Smooth muscle cell (in vitro differentiated cells): ENCODE measurements around the gene EIF3I. TPM values are rescaled to one million over a fixed set of nuclear protein-coding genes. Genes with fewer than 3 reads are reported as not detected.

Source experiments
- DNase-seq: peaks from one replicate; lab custom pipeline; 2025; ENCODE audit not compliant: unreplicated experiment; lab: John Stamatoyannopoulos, UW
- H2AFZ ChIP-seq: fragments of 200-600 bp; sonication (generic); 2 replicates; pipeline ENCODE4 v1.6.0; 2016; ENCODE audit warnings: antibody characterized with exemption, low read depth, mild to moderate bottlenecking
- H3F3A ChIP-seq: fragments of 200-600 bp; sonication (generic); 2 replicates; pipeline ENCODE4 v1.6.0; 2017; ENCODE audit warnings: antibody characterized with exemption, low read depth
- H3K27ac ChIP-seq: fragments of 200-600 bp; sonication (generic); 2 replicates; pipeline ENCODE4 v1.5.1; 2016; ENCODE audit warnings: low read depth, mild to moderate bottlenecking
- H3K27me3 ChIP-seq: fragments of 200-600 bp; sonication (generic); 2 replicates; pipeline ENCODE4 v1.6.1; 2016; ENCODE audit warnings: low read depth, mild to moderate bottlenecking
- H3K36me3 ChIP-seq: fragments of 200-600 bp; sonication (generic); 2 replicates; pipeline ENCODE4 v1.5.1; 2016; ENCODE audit warnings: low read depth
- H3K4me1 ChIP-seq: fragments of 200-600 bp; sonication (generic); 2 replicates; pipeline ENCODE4 v1.5.1; 2016; ENCODE audit warnings: low read depth
- H3K4me2 ChIP-seq: fragments of 200-600 bp; sonication (generic); 2 replicates; pipeline ENCODE4 v1.6.0; 2016; ENCODE audit warnings: mild to moderate bottlenecking
- H3K4me3 ChIP-seq: fragments of 200-600 bp; sonication (generic); 2 replicates; pipeline ENCODE4 v1.5.1; 2016; ENCODE audit warnings: mild to moderate bottlenecking
- H3K79me2 ChIP-seq: fragments of 200-600 bp; sonication (generic); 2 replicates; pipeline ENCODE4 v1.6.0; 2016; ENCODE audit warnings: low read depth, mild to moderate bottlenecking
- H3K9ac ChIP-seq: fragments of 200-600 bp; sonication (generic); 2 replicates; pipeline ENCODE4 v1.6.0; 2016; ENCODE audit warnings: low read depth
- H3K9me3 ChIP-seq: fragments of 200-600 bp; sonication (generic); replicated peaks from 2 replicates; pipeline ENCODE4 v1.5.1; 2016; ENCODE audit warnings: low read depth
- H4K20me1 ChIP-seq: fragments of 200-600 bp; sonication (generic); 2 replicates; pipeline ENCODE4 v1.6.0; 2016; ENCODE audit warnings: low read depth
- CTCF ChIP-seq: fragments of 200-600 bp; sonication (generic); IDR thresholded peaks from 2 replicates; pipeline ENCODE4 v1.5.1; 2017; ENCODE audit warnings: borderline replicate concordance, mild to moderate bottlenecking, antibody characterized with exemption; ENCODE audit not compliant: insufficient read depth, poor library complexity, severe bottlenecking
- WGBS: methylation state at CpG from one replicate; pipeline ENCODE4 v1.1.7; 2016; ENCODE audit warnings: low lambda C conversion rate; 5-methylcytosine and 5-hydroxymethylcytosine counted together
- polyA plus RNA-seq: library from polyadenylated mRNA; unstranded; fragments of >200 nt; fragmentation: Nextera tagmentation; extraction: Ambion mirVana; gene quantifications from 2 replicates; pipeline ENCODE4 v1.2.1, GENCODE V29; 2016
- total RNA-seq: library from RNA; depleted of rRNA; stranded (reverse); fragments of >200 nt; gene quantifications from 2 replicates; pipeline ENCODE4 v1.2.3, GENCODE V29; 2014

Gene EIF3I
- total and polyA plus RNA-seq, 2 experiments from 2014 or later, result 240 to 250 TPM

- Histone ChIP-seq H3K9me3 (no peaks in the 10 kb centered on the region), H4K20me1 (no peaks in the 10 kb centered on the region), H3K79me2 (no peaks in the 10 kb centered on the region), H3K27ac (no peak overlapping the region), H3K36me3 (no peaks in the 10 kb centered on the region), H2AFZ (no peak overlapping the region), H3K4me3 (no peak overlapping the region), H3F3A (no peaks in the 10 kb centered on the region), H3K4me1 (peaks cover 5% of the 10 kb centered on the region), H3K27me3 (no peaks in the 10 kb centered on the region), H3K4me2 (no peak overlapping the region), H3K9ac (no peak overlapping the region)
- 88% methylated on average over 5 of the region's 7 CpGs for WGBS
- no peak for TF ChIP-seq CTCF
- no peak for DNase-seq
Measured at GRCh38 chr1:32272557-32273390, 50.6 kb downstream of the EIF3I start.

GRCh38 chr1:32273391-32274208 lies 51.4 kb downstream of the EIF3I start:
- no peak for TF ChIP-seq CTCF
- Histone ChIP-seq H3K4me3 (no peak overlapping the region), H3K9me3 (no peaks in the 10 kb centered on the region), H2AFZ (no peak overlapping the region), H3K27me3 (no peaks in the 10 kb centered on the region), H3K4me2 (no peak overlapping the region), H3K9ac (no peak overlapping the region), H3K36me3 (no peaks in the 10 kb centered on the region), H3K4me1 (peaks cover 5% of the 10 kb centered on the region), H4K20me1 (no peaks in the 10 kb centered on the region), H3K27ac (no peak overlapping the region), H3F3A (no peaks in the 10 kb centered on the region), H3K79me2 (no peaks in the 10 kb centered on the region)
- 50% methylated on average over 10 of the region's 10 CpGs for WGBS
- no peak for DNase-seq

GRCh38 chr1:32274646-32275340 lies 52.6 kb downstream of the EIF3I start:
- H3F3A ChIP-seq, result no peaks in the 10 kb centered on the region
- WGBS, result 81% methylated on average over 31 of the region's 31 CpGs
- no peaks in the 10 kb centered on the region for H4K20me1 ChIP-seq
- TF ChIP-seq CTCF, result no peak
- no peak overlapping the region for H3K4me3 ChIP-seq
- no peaks in the 10 kb centered on the region for H3K79me2 ChIP-seq
- H3K4me2 ChIP-seq, result no peak overlapping the region
- H3K4me1 ChIP-seq, result peaks cover 5% of the 10 kb centered on the region
- H3K27ac ChIP-seq, result no peak overlapping the region
- no peaks in the 10 kb centered on the region for H3K9me3 ChIP-seq
- H3K9ac ChIP-seq, result no peak overlapping the region
- no peak overlapping the region for H2AFZ ChIP-seq
- no peak for DNase-seq
- H3K27me3 ChIP-seq, result no peaks in the 10 kb centered on the region
- no peaks in the 10 kb centered on the region for H3K36me3 ChIP-seq
